ENCODE data around the gene MAST3. TPM values are rescaled to one million over a fixed set of nuclear protein-coding genes. Genes with fewer than 3 reads are reported as not detected.

Gene MAST3
- total RNA-seq, 1 donor from 2014 or later = 13.4 TPM

GRCh38 chr19:18137657-18138339, 40.2 kb downstream of the MAST3 start:
- H3K9me3 Mint-ChIP-seq = no peaks in the 10 kb centered on the region
- peaks cover 8% of the 10 kb centered on the region for H3K36me3 Mint-ChIP-seq (ENCODE audit: low read depth)
- no peak overlapping the region for H3K4me3 Mint-ChIP-seq
- no peaks in the 10 kb centered on the region for H3K4me1 Mint-ChIP-seq
- H3K27ac Mint-ChIP-seq (ENCODE audit: unreplicated experiment) = no peak overlapping the region
- H3K27me3 Mint-ChIP-seq (ENCODE audit: low read depth) = no peaks in the 10 kb centered on the region
- no peak for DNase-seq (ENCODE audit: low read depth, low spot score)
- TF ChIP-seq CTCF (conservative IDR thresholded peaks at IDR 0.05) = no peak

- Mint-ChIP-seq H3K4me1 (no peaks in the 10 kb centered on the region), H3K9me3 (no peaks in the 10 kb centered on the region), H3K36me3 (ENCODE audit: low read depth) (peaks cover 8% of the 10 kb centered on the region), H3K4me3 (no peak overlapping the region), H3K27me3 (ENCODE audit: low read depth) (no peaks in the 10 kb centered on the region), H3K27ac (ENCODE audit: unreplicated experiment) (no peak overlapping the region)
- no peak for TF ChIP-seq CTCF (conservative IDR thresholded peaks at IDR 0.05)
- no peak for DNase-seq (ENCODE audit: low read depth, low spot score)
Observed at GRCh38 chr19:18140473-18140872, 42.9 kb downstream of the MAST3 start.

- Mint-ChIP-seq H3K36me3 (ENCODE audit: low read depth) (peaks cover 8% of the 10 kb centered on the region), H3K4me3 (no peak overlapping the region), H3K4me1 (no peaks in the 10 kb centered on the region), H3K9me3 (no peaks in the 10 kb centered on the region), H3K27me3 (ENCODE audit: low read depth) (no peaks in the 10 kb centered on the region), H3K27ac (ENCODE audit: unreplicated experiment) (no peak overlapping the region)
- TF ChIP-seq CTCF (conservative IDR thresholded peaks at IDR 0.05) = no peak
- no peak for DNase-seq (ENCODE audit: low read depth, low spot score)
Observed at GRCh38 chr19:18141031-18141430, 43.5 kb downstream of the MAST3 start.

- Mint-ChIP-seq H3K9me3 (no peaks in the 10 kb centered on the region), H3K27ac (ENCODE audit: unreplicated experiment) (no peak overlapping the region), H3K4me3 (no peak overlapping the region), H3K36me3 (ENCODE audit: low read depth) (peaks cover 12% of the 10 kb centered on the region), H3K27me3 (ENCODE audit: low read depth) (no peaks in the 10 kb centered on the region), H3K4me1 (no peaks in the 10 kb centered on the region)
- no peak for TF ChIP-seq CTCF (conservative IDR thresholded peaks at IDR 0.05)
- no peak for DNase-seq (ENCODE audit: low read depth, low spot score)
Observed at GRCh38 chr19:18143902-18144301, 46.3 kb downstream of the MAST3 start.

- H3K9me3 Mint-ChIP-seq = no peaks in the 10 kb centered on the region
- no peak overlapping the region for H3K27ac Mint-ChIP-seq (ENCODE audit: unreplicated experiment)
- no peak overlapping the region for H3K4me3 Mint-ChIP-seq
- H3K4me1 Mint-ChIP-seq = no peaks in the 10 kb centered on the region
- DNase-seq (ENCODE audit: low read depth, low spot score) = no peak
- no peaks in the 10 kb centered on the region for H3K27me3 Mint-ChIP-seq (ENCODE audit: low read depth)
- TF ChIP-seq CTCF (conservative IDR thresholded peaks at IDR 0.05) = no peak
- H3K36me3 Mint-ChIP-seq (ENCODE audit: low read depth) = peaks cover 12% of the 10 kb centered on the region
Observed at GRCh38 chr19:18144361-18144760, 46.8 kb downstream of the MAST3 start.
